ENCODE data around the gene THAP4. TPM values are rescaled to one million over a fixed set of nuclear protein-coding genes. Genes with fewer than 3 reads are reported as not detected.
A peak's percentile ranks its signal among the peaks of the same experiment; 100 is the strongest.

Gene THAP4
- total RNA-seq, 3 donors from 2014 or later (not counting 1 experiment from before 2014, with no cell fraction given), result 19.8 to 29.2 (median 27.8) TPM

DNA sequence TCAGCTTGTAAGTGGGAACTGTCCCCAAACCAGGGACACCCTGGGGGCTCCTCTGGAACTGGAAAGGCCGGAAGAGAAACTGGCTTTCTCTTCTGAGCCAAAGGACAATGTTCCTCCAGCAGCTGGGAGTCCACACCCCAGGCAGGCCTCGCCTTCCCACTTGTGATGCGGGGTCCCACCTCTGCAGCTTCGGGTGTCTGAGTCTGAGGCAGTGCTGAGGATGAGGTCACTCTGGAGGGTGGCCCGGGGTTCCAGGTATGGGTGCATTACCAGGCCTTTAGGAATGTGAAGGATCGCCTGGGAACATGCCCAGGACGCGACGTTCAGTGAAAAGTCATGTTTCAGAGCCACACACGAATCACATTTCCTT, 96.6 kb downstream of the THAP4 start:
- Mint-ChIP-seq H3K4me1 (peaks cover 4 to 5% of the 10 kb centered on the region in 2 donors), H3K4me3 (peak overlapping the region; percentile 85), H3K27ac (no peak overlapping the region), H3K9me3 (no peaks in the 10 kb centered on the region), H3K36me3 (no peaks in the 10 kb centered on the region), H3K27me3 (ENCODE audit: low read depth in 2 of 2) (peaks cover 0 to 8% of the 10 kb centered on the region in 2 donors)
- Histone ChIP-seq H3K27me3 (ENCODE audit: control insufficient read depth, insufficient read depth, low read length) (peaks cover 11% of the 10 kb centered on the region), H3K36me3 (ENCODE audit: control insufficient read depth, insufficient read depth, low read length) (no peaks in the 10 kb centered on the region), H3K9me3 (ENCODE audit: control insufficient read depth, insufficient read depth, low read length) (no peaks in the 10 kb centered on the region), H3K4me1 (ENCODE audit: control insufficient read depth, insufficient read depth, low read length) (peaks cover 12% of the 10 kb centered on the region), H3K27ac (ENCODE audit: low read length) (no peak overlapping the region), H3K4me3 (ENCODE audit: low read length) (no peak overlapping the region)
- intact Hi-C loops (cut with micrococcal nuclease), result no loop called here
- DNase-seq (no peak), ATAC-seq (no peak)
- 73% methylated on average over 10 of the region's 10 CpGs for WGBS (ENCODE audit: insufficient coverage)
- no peak for TF ChIP-seq CTCF (IDR thresholded peaks at IDR 0.05)

DNA sequence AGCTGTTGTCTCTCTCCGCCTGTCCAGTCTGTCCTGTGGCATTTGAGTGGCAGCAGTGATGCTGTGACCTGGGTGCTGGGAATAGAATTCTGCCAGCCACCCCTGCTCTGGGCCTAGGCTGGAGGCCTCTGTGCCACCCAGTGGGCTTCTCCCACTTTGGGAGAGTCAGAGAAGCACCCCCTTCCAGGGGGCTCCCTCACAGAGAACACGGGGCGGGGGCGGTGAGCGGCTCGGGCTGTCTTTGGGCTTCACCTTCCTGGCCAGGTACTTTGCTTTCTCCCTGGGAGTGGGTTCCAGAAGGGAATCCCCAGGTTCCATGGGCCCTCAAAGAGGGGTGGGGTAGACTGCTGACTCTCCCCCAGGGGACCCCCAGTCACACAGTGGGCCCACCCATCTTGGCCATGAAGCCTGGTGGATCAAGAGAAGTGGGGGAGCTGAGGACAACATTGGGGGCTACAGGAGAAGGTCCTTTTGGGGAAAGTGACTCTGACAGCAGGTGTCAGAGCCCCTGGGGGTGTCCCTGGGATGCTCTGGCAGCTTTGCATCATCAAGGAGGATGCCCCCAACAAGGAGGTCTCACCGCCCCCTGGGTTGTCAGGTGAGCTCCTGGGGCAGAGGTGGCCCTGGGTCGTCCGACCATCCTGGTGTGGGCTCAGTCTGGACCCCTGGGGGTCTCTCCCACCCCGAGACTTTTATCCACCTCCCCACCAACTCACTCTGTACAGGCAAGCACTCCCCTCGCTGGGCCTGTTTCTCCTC, 97.2 kb downstream of the THAP4 start:
- intact Hi-C loops (cut with micrococcal nuclease), result no loop called here

DNA sequence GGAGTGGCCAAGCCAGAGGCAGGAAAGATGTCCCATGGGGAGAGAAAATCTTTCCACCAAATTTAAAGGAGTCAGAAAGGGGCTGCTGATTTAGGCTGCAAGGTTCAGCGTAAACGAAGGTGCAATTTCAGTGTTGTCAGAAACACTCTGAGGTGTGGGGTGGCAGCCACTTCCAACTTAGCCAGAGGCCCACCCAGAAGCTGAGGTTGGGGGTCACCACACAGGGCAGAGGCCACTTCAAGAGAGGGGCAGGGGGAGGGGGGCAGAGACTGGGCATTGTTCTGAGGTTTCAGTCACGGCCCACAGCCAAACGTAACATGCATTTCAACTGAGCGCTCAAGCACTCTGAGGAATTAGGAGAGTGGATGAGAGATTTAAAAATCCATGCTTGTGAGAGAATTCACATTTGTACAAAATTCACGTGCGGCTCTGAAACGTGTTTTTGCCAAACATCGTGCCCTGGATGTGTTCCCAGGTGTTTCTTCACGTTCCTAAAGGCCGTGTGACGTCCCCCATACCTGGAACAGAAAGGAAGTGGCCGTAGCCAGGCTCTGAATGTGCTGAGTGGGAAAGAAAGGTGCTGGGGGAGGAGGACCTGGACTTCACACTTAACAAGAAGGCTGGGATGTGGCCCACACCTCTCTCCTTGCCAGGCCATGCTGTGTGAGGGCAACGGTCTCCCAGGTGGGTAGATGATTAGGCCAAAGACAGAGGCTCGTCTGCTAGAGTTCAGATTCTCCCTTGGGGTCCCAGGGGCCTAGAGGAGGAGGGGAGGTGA, 97.9 kb downstream of the THAP4 start:
- 91% methylated on average over 15 of the region's 15 CpGs for WGBS (ENCODE audit: insufficient coverage)
- Histone ChIP-seq H3K36me3 (ENCODE audit: control insufficient read depth, insufficient read depth, low read length) (no peaks in the 10 kb centered on the region), H3K9me3 (ENCODE audit: control insufficient read depth, insufficient read depth, low read length) (no peaks in the 10 kb centered on the region), H3K4me3 (ENCODE audit: low read length) (no peak overlapping the region), H3K4me1 (ENCODE audit: control insufficient read depth, insufficient read depth, low read length) (peaks cover 12% of the 10 kb centered on the region), H3K27ac (ENCODE audit: low read length) (no peak overlapping the region), H3K27me3 (ENCODE audit: control insufficient read depth, insufficient read depth, low read length) (peaks cover 11% of the 10 kb centered on the region)
- no peak overlapping the region for H3K27ac Mint-ChIP-seq
- DNase-seq, result no peak
- H3K36me3 Mint-ChIP-seq, result no peaks in the 10 kb centered on the region
- no peak for ATAC-seq
- peaks cover 5 to 12% of the 10 kb centered on the region in 2 donors for H3K27me3 Mint-ChIP-seq (ENCODE audit: low read depth in 2 of 2)
- intact Hi-C loops (cut with micrococcal nuclease), result no loop called here
- TF ChIP-seq CTCF (IDR thresholded peaks at IDR 0.05), result no peak
- no peaks in the 10 kb centered on the region for H3K9me3 Mint-ChIP-seq
- H3K4me1 Mint-ChIP-seq, result peaks cover 4 to 5% of the 10 kb centered on the region in 2 donors
- H3K4me3 Mint-ChIP-seq, result no peak overlapping the region

More for the DNA sequence above, 97.2 kb downstream of the THAP4 start:
- Mint-ChIP-seq H3K4me1 (peaks cover 4 to 5% of the 10 kb centered on the region in 2 donors), H3K27ac (no peak overlapping the region), H3K36me3 (no peaks in the 10 kb centered on the region), H3K27me3 (ENCODE audit: low read depth in 2 of 2) (peaks cover 0 to 8% of the 10 kb centered on the region in 2 donors), H3K4me3 (no peak overlapping the region), H3K9me3 (no peaks in the 10 kb centered on the region)
- peaks cover 11% of the 10 kb centered on the region for H3K27me3 ChIP-seq (ENCODE audit: control insufficient read depth, insufficient read depth, low read length)
- TF ChIP-seq CTCF (IDR thresholded peaks at IDR 0.05), result no peak
- H3K4me1 ChIP-seq (ENCODE audit: control insufficient read depth, insufficient read depth, low read length), result peaks cover 12% of the 10 kb centered on the region
- no peak overlapping the region for H3K27ac ChIP-seq (ENCODE audit: low read length)
- DNase-seq, result no peak
- no peak overlapping the region for H3K4me3 ChIP-seq (ENCODE audit: low read length)
- no peaks in the 10 kb centered on the region for H3K9me3 ChIP-seq (ENCODE audit: control insufficient read depth, insufficient read depth, low read length)
- no peak for ATAC-seq
- WGBS (ENCODE audit: insufficient coverage), result 95% methylated on average over 11 of the region's 11 CpGs
- no peaks in the 10 kb centered on the region for H3K36me3 ChIP-seq (ENCODE audit: control insufficient read depth, insufficient read depth, low read length)
